Testis (tissue), 3 donors: ENCODE measurements around the gene PNMA8A. TPM values are rescaled to one million over a fixed set of nuclear protein-coding genes. Genes with fewer than 3 reads are reported as not detected.

ENCODE experiments used
- DNase-seq: peaks from one replicate; pipeline ENCODE4 v3.0.0-alpha.2; 2019
- H3K27ac ChIP-seq, 2 donors: fragments of 200-600 bp; sonication (generic); one replicate each; pipeline ENCODE4 v1.5.1; 2019
- H3K27me3 ChIP-seq: fragments of 200-600 bp; sonication (generic); one replicate; pipeline ENCODE4 v1.5.1; 2019
- H3K36me3 ChIP-seq: fragments of 200-600 bp; sonication (generic); one replicate; pipeline ENCODE4 v1.5.1; 2017; ENCODE audit warnings: low read depth; ENCODE audit errors: missing control alignments
- H3K4me1 ChIP-seq: fragments of 200-600 bp; sonication (generic); one replicate; pipeline ENCODE4 v1.5.1; 2019
- H3K4me3 ChIP-seq, 2 donors: fragments of 200-600 bp; sonication (generic); one replicate each; pipeline ENCODE4 v1.5.1; 2017 to 2019
- H3K9me3 ChIP-seq: fragments of 200-600 bp; sonication (generic); one replicate; pipeline ENCODE4 v1.5.1; 2017
- CTCF ChIP-seq, 3 experiments: fragments of 450-650 bp in 2 of 3; fragments of 200-600 bp in 1 of 3; sonication (generic) in 1 of 3; IDR thresholded peaks; one replicate each; pipeline ENCODE4 v1.5.1; 2016 to 2019; ENCODE audit warnings: antibody characterized with exemption in 3 of 3, mild to moderate bottlenecking in 2 of 3, moderate library complexity in 1 of 3
- POLR2A ChIP-seq: fragments of 450-650 bp; IDR thresholded peaks from one replicate; pipeline ENCODE4 v1.6.1; 2017; ENCODE audit warnings: antibody characterized with exemption, mild to moderate bottlenecking, moderate library complexity
- WGBS, 2 donors: methylation state at CpG; one replicate each; pipeline ENCODE4 v1.1.5; 2018; 5-methylcytosine and 5-hydroxymethylcytosine counted together
- intact Hi-C: fragments of 100-400 bp; cut with DNase I; formaldehyde crosslinking; loops from one replicate; pipeline ENCODE4 v1.15.1; 2023; ENCODE audit warnings: low total_unique reads
- polyA plus RNA-seq: library from polyadenylated mRNA; stranded (reverse); fragments of 350-450 nt; fragmentation: Illumina TruSeq; extraction: RNeasy Lipid Tissue Mini Kit (QIAGEN cat#74804); gene quantifications from one replicate; pipeline ENCODE4 v1.2.3, GENCODE V29; 2014; ENCODE audit warnings: low read depth, low replicate concordance; ENCODE audit not compliant: insufficient read depth
- total RNA-seq, 2 donors: library from RNA; depleted of rRNA; stranded (reverse); fragments of >200 nt; gene quantifications; one replicate each; pipeline ENCODE4 v1.2.3, GENCODE V29; 2016

PNMA8A gene
- total and polyA plus RNA-seq, 3 donors from 2014 or later, result 34.9 to 48.1 (median 44.3) TPM

GRCh38 chr19:46493236-46494145 lies 22.1 kb upstream of the PNMA8A start:
- Histone ChIP-seq H3K27me3 (no peaks in the 10 kb centered on the region), H3K4me3 (peak overlapping the region; percentile 48 to 57), H3K36me3 (no peaks in the 10 kb centered on the region), H3K4me1 (peaks cover 36% of the 10 kb centered on the region), H3K27ac (peak overlapping the region; percentile 47 to 80), H3K9me3 (no peaks in the 10 kb centered on the region)
- intact Hi-C loops, result loop anchor here (10.0 kb wide), 1 partner anchor 209 kb away; no protein-coding TSS in a partner anchor
- 17 to 18% methylated on average over 36 to 65 of the region's 92 CpGs for WGBS, 2 donors
- no peak for DNase-seq
- TF ChIP-seq POLR2A, result no peak
- no peak for TF ChIP-seq CTCF (IDR thresholded peaks at IDR 0.05)

- no peak for DNase-seq
- H3K9me3 ChIP-seq, result no peaks in the 10 kb centered on the region
- no peaks in the 10 kb centered on the region for H3K27me3 ChIP-seq
- H3K4me3 ChIP-seq, result peak overlapping the region; percentile 48 to 57
- no peaks in the 10 kb centered on the region for H3K36me3 ChIP-seq
- H3K27ac ChIP-seq, result peak overlapping the region; percentile 47 to 80
- intact Hi-C loops, result loop anchor here (10.0 kb wide), 1 partner anchor 208 kb away; no protein-coding TSS in a partner anchor
- TF ChIP-seq CTCF (IDR thresholded peaks at IDR 0.05), result no peak
- TF ChIP-seq POLR2A, result no peak
- H3K4me1 ChIP-seq, result peaks cover 37% of the 10 kb centered on the region
- WGBS, 2 donors, result 10 to 17% methylated on average over 10 to 17 of the region's 17 CpGs
Observed at GRCh38 chr19:46492841-46493235, 21.5 kb upstream of the PNMA8A start.

GRCh38 chr19:46491975-46492682 lies 20.8 kb upstream of the PNMA8A start:
- TF ChIP-seq CTCF (IDR thresholded peaks at IDR 0.05) (no peak), POLR2A (no peak)
- Histone ChIP-seq H3K27me3 (no peaks in the 10 kb centered on the region), H3K4me1 (peaks cover 43% of the 10 kb centered on the region), H3K4me3 (no peak overlapping the region), H3K36me3 (no peaks in the 10 kb centered on the region), H3K9me3 (no peaks in the 10 kb centered on the region), H3K27ac (peak overlapping the region; percentile 47 to 80)
- WGBS, 2 donors, result 67 to 79% methylated on average over 14 to 18 of the region's 18 CpGs
- no peak for DNase-seq
- intact Hi-C loops, result loop anchor here (10.0 kb wide), 1 partner anchor 207 kb away; no protein-coding TSS in a partner anchor

- WGBS, 2 donors, result 88% methylated on average over 9 of the region's 9 CpGs
- no peak for TF ChIP-seq CTCF (IDR thresholded peaks at IDR 0.05)
- TF ChIP-seq POLR2A, result no peak
- H3K4me1 ChIP-seq, result peaks cover 46% of the 10 kb centered on the region
- no peak overlapping the region for H3K4me3 ChIP-seq
- no peaks in the 10 kb centered on the region for H3K9me3 ChIP-seq
- H3K36me3 ChIP-seq, result no peaks in the 10 kb centered on the region
- H3K27ac ChIP-seq, result no peak overlapping the region
- no peak for DNase-seq
- no peaks in the 10 kb centered on the region for H3K27me3 ChIP-seq
- intact Hi-C loops, result loop anchor here (10.0 kb wide), 1 partner anchor 206 kb away; no protein-coding TSS in a partner anchor
Observed at GRCh38 chr19:46490774-46491173, 19.4 kb upstream of the PNMA8A start.
